Glutamatergic neuron (in vitro differentiated cells): ENCODE results near the gene KAT6B. TPM values are rescaled to one million over a fixed set of nuclear protein-coding genes. Genes with fewer than 3 reads are reported as not detected.
A peak's percentile ranks its signal among the peaks of the same experiment; 100 is the strongest.
"Not testable (repeated sequence)": the region's sequence is repeated elsewhere in the genome, so short reads cannot be mapped to it uniquely, and the experiment has no call there.

ENCODE experiments used
- DNase-seq: peaks from one replicate; pipeline ENCODE4 v3.0.0; 2022
- H3K27ac Mint-ChIP-seq: one replicate; pipeline ENCODE4 v1.8.0; 2020; ENCODE audit warnings: mild to moderate bottlenecking, mixed read lengths, inconsistent platforms; ENCODE audit not compliant: unreplicated experiment
- H3K27me3 Mint-ChIP-seq: one replicate; pipeline ENCODE4 v1.8.0; 2020; ENCODE audit warnings: mild to moderate bottlenecking, moderate library complexity, mixed read lengths, inconsistent platforms; ENCODE audit not compliant: unreplicated experiment
- H3K36me3 Mint-ChIP-seq: one replicate; pipeline ENCODE4 v1.8.0; 2020; ENCODE audit warnings: mild to moderate bottlenecking, mixed read lengths, inconsistent platforms; ENCODE audit not compliant: unreplicated experiment
- H3K4me1 Mint-ChIP-seq: one replicate; pipeline ENCODE4 v1.8.0; 2020; ENCODE audit warnings: mild to moderate bottlenecking, low read depth, mixed read lengths, inconsistent platforms; ENCODE audit not compliant: unreplicated experiment
- H3K4me3 Mint-ChIP-seq: one replicate; pipeline ENCODE4 v1.8.0; 2020; ENCODE audit warnings: mild to moderate bottlenecking, mixed read lengths, inconsistent platforms; ENCODE audit not compliant: unreplicated experiment
- H3K9me3 Mint-ChIP-seq: one replicate; pipeline ENCODE4 v1.8.0; 2020; ENCODE audit warnings: mild to moderate bottlenecking, moderate library complexity, mixed read lengths, inconsistent platforms; ENCODE audit not compliant: unreplicated experiment
- long read RNA-seq: library from polyadenylated mRNA; unstranded; transcript quantifications from one replicate; pipeline ENCODE4 v2.0.0, GENCODE V29; 2020; ENCODE audit not compliant: unreplicated experiment
- total RNA-seq: library from RNA; stranded (reverse); fragmentation: NEBNext Ultra II Directional; extraction: Animal tissue kit (Norgen Biotek cat#: 25700); gene quantifications from one replicate; pipeline ENCODE4 v1.2.1, GENCODE V29; 2021; ENCODE audit not compliant: unreplicated experiment
- TF ChIP-seq, protein P1 (sequence below): fragments of 200-600 bp; sonication (generic); IDR thresholded peaks from one replicate; pipeline ENCODE4 v1.5.0; 2021; ENCODE audit not compliant: partially characterized antibody, unreplicated experiment

The KAT6B gene
- total RNA-seq, result 75.3 TPM
- long read RNA-seq, partial matches to known transcripts, result 3 of 4 reads
- long read RNA-seq, other reads (novel, unspliced or antisense), result 1 of 4 reads

DNA sequence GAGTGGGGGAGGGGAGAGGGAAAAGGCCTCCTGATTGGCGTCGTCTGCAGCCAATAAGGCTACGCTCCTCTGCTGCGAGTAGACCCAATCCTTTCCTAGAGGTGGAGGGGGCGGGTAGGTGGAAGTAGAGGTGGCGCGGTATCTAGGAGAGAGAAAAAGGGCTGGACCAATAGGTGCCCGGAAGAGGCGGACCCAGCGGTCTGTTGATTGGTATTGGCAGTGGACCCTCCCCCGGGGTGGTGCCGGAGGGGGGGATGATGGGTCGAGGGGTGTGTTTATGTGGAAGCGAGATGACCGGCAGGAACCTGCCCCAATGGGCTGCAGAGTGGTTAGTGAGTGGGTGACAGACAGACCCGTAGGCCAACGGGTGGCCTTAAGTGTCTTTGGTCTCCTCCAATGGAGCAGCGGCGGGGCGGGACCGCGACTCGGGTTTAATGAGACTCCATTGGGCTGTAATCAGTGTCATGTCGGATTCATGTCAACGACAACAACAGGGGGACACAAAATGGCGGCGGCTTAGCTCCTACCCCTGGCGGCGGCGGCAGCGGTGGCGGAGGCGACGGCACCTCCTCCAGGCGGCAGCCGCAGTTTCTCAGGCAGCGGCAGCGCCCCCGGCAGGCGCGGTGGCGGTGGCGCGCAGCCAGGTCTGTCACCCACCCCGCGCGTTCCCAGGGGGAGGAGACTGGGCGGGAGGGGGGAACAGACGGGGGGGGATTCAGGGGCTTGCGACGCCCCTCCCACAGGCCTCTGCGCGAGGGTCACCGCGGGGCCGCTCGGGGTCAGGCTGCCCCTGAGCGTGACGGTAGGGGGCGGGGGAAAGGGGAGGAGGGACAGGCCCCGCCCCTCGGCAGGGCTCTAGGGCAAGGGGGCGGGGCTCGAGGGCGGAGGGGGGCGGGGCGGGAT, at the start of gene KAT6B:
Gene KAT6B (plus strand): TSS at position 459 of the 903 bp plus-strand sequence. CDS start 16,258 bp downstream, outside the sequence.
- Mint-ChIP-seq H3K4me1 (peaks cover 13% of the 10 kb centered on the region), H3K27ac (peak within 1 kb of the TSS; percentile 93), H3K36me3 (no peaks in the 10 kb centered on the region), H3K9me3 (peaks cover 9% of the 10 kb centered on the region), H3K4me3 (peak within 1 kb of the TSS; percentile 93), H3K27me3 (peaks cover 5% of the 10 kb centered on the region)
- peak; percentile 100 for DNase-seq
- TF ChIP-seq, protein P1, sequence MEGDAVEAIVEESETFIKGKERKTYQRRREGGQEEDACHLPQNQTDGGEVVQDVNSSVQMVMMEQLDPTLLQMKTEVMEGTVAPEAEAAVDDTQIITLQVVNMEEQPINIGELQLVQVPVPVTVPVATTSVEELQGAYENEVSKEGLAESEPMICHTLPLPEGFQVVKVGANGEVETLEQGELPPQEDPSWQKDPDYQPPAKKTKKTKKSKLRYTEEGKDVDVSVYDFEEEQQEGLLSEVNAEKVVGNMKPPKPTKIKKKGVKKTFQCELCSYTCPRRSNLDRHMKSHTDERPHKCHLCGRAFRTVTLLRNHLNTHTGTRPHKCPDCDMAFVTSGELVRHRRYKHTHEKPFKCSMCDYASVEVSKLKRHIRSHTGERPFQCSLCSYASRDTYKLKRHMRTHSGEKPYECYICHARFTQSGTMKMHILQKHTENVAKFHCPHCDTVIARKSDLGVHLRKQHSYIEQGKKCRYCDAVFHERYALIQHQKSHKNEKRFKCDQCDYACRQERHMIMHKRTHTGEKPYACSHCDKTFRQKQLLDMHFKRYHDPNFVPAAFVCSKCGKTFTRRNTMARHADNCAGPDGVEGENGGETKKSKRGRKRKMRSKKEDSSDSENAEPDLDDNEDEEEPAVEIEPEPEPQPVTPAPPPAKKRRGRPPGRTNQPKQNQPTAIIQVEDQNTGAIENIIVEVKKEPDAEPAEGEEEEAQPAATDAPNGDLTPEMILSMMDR, result peak; percentile 51

- Mint-ChIP-seq H3K4me1 (no peaks in the 10 kb centered on the region), H3K27ac (no peak overlapping the region), H3K4me3 (no peak overlapping the region), H3K27me3 (peaks cover 3% of the 10 kb centered on the region), H3K9me3 (peaks cover 9% of the 10 kb centered on the region), H3K36me3 (peaks cover 22% of the 10 kb centered on the region)
- DNase-seq, result no peak
- TF ChIP-seq, protein P1, result no peak
Observed at GRCh38 chr10:74778436-74779094, 47.8 kb upstream of the KAT6B start.

DNA sequence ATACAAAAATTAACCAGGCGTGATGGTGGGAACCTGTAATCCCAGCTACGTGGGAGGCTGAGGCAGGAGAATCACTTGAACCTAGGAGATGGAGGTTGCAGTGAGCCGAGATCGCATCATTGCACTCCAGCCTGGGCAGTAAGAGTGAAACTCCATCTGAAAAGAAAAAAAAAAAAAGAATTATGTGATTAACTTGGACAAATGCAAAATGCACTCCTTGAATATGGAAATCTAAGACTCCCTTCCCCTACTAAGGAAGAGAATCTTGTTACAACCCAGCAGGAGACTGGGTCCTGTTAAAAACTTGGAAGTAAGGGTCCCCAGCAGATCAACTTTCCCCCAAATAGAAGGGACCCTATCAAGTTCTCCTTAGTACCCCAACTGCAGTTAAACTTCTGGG, 44.5 kb upstream of the KAT6B start:
- H3K4me1 Mint-ChIP-seq, H3K27ac Mint-ChIP-seq, H3K27me3 Mint-ChIP-seq, H3K4me3 Mint-ChIP-seq, H3K9me3 Mint-ChIP-seq, DNase-seq: not testable (repeated sequence)
- H3K36me3 Mint-ChIP-seq, result peaks cover 15% of the 10 kb centered on the region

DNA sequence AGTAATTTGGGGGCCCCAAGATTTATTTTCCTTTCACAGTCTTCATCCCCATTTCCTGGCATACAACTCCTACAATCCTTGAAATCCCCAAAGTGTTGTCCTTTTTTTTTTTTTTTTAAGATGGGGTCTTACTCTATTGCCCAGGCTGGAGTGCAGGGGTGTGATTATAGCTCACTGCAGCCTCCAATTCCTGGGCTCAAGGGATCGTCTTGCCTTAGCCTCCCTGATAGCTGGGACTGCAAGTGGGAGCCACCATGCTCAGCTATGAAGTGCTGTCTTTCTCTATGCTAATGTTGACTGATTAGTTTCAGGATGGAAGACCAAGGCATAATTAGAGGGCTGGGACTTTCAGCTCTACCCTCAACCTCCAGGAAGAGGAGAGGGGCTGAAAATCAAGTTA, 41.9 kb upstream of the KAT6B start:
- Mint-ChIP-seq H3K4me1 (no peaks in the 10 kb centered on the region), H3K36me3 (no peaks in the 10 kb centered on the region), H3K9me3 (no peaks in the 10 kb centered on the region), H3K27ac (no peak overlapping the region), H3K27me3 (no peaks in the 10 kb centered on the region), H3K4me3 (no peak overlapping the region)
- DNase-seq, result no peak
- TF ChIP-seq, protein P1, result no peak

DNA sequence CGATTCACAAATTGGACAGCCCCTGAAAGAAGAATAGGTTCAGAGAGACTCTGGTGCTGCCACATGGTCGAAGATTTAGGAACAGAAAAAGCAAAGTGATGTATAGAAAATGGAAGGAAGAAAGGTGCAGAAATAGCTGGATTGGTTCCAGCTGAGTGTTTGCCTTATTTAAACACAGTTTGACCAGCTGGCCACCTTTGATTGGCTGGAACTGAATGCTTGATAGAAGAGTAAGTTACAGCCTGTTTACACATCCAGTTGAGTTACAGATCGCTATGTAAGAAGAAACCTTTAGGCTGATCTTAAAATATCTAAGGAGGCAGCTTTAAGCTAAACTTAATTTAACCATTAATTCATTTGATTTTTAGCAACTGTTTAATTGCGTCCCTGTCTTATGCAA, 40.3 kb upstream of the KAT6B start:
- Mint-ChIP-seq H3K27me3 (no peaks in the 10 kb centered on the region), H3K4me3 (no peak overlapping the region), H3K27ac (no peak overlapping the region), H3K36me3 (no peaks in the 10 kb centered on the region), H3K4me1 (no peaks in the 10 kb centered on the region), H3K9me3 (peaks cover under 1% of the 10 kb centered on the region)
- DNase-seq, result no peak
- TF ChIP-seq, protein P1, result no peak
